ENCODE results near the gene RBBP5. TPM values are rescaled to one million over a fixed set of nuclear protein-coding genes. Genes with fewer than 3 reads are reported as not detected.
A peak's percentile ranks its signal among the peaks of the same experiment; 100 is the strongest.

RBBP5 gene, protein sequence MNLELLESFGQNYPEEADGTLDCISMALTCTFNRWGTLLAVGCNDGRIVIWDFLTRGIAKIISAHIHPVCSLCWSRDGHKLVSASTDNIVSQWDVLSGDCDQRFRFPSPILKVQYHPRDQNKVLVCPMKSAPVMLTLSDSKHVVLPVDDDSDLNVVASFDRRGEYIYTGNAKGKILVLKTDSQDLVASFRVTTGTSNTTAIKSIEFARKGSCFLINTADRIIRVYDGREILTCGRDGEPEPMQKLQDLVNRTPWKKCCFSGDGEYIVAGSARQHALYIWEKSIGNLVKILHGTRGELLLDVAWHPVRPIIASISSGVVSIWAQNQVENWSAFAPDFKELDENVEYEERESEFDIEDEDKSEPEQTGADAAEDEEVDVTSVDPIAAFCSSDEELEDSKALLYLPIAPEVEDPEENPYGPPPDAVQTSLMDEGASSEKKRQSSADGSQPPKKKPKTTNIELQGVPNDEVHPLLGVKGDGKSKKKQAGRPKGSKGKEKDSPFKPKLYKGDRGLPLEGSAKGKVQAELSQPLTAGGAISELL
- total RNA-seq (18.5 and 31.7 TPM in 2 replicates), polyA plus RNA-seq (6.8 and 11.2 TPM in 2 replicates), polyA minus RNA-seq (7.6 and 9.8 TPM in 2 replicates)
- total RNA-seq (2013) = 22.1 TPM

DNA sequence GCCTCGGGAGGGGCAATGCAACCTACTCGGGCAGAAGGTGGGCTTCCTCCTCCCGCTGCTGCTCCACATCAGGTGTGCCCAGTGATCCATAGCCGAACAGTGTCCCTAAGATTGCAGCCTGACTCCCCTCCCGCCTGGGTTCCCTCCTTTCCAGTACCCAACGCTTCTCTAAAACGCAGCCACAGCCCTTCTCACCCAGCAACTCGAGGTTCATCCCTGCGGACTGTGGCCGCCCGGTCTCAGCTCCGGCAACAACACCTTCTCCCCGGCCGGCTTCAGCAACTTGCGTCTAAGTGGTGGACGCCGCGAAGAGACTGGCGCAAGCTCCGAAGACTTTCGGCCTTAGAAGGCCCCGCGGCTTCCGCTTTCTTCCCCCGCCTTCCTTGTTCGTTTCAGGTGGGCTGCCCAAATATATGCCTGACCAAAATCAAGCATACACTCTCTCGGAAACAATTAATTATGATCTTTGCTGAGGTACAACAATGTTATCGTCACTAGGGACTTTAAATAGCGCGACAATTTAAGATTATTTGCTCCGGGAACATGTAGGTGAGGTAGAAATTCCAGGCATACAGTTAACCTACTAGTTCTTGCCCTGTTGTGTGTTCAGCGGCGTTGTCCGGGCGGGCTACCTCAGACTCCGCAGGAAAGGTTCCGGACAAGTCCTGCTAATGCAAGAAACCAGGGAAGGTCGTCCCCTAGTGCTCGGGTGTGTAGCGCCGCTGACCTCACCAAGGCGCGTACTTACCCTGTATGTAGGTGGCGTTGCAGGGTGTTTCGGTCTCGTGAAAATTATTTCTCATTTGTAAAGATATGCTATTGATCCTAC is at the start of gene RBBP5:
TSS of gene RBBP5 (minus strand) at position 319 of the 829 bp plus-strand sequence. CDS start at position 214, 105 bp downstream.
- Histone ChIP-seq H3K27me3 (replicated peaks in 1 of 4; ENCODE audit: control extremely low read depth in 1 of 4, control insufficient read depth in 3 of 4, insufficient read depth in 4 of 4, low read length in 3 of 4) (no peaks in the 10 kb centered on the region), H4K20me1 (ENCODE audit: control insufficient read depth, insufficient read depth, low read length, poor library complexity, severe bottlenecking) (peaks cover 10% of the 10 kb centered on the region), H3K79me2 (ENCODE audit: control insufficient read depth, insufficient read depth, low read length) (peaks cover 44% of the 10 kb centered on the region), H3K4me1 (ENCODE audit: control insufficient read depth in 2 of 2, insufficient read depth in 2 of 2, low read length in 2 of 2) (peaks cover 31 to 40% of the 10 kb centered on the region in 2 donors), H3K9me3 (ENCODE audit: control extremely low read depth in 1 of 3, control insufficient read depth in 2 of 3, insufficient read depth in 1 of 3, low read length in 2 of 3) (no peaks in the 10 kb centered on the region), H3K27ac (ENCODE audit: low read length in 2 of 2) (peak within 1 kb of the TSS; percentile 95 to 96), H2AFZ (ENCODE audit: insufficient read depth, low read depth, low read length, poor library complexity, severe bottlenecking) (peak within 1 kb of the TSS; percentile 82), H3K36me3 (replicated peaks in 1 of 2; ENCODE audit: control extremely low read depth in 1 of 2, control insufficient read depth in 1 of 2, extremely low read depth in 1 of 2, insufficient read depth in 2 of 2, low read length in 1 of 2) (peaks cover 3 to 6% of the 10 kb centered on the region in 2 experiments), H3K4me2 (replicated peaks; ENCODE audit: low read depth, low read length, poor library complexity, severe bottlenecking) (peak within 1 kb of the TSS; percentile 85), H3K9ac (ENCODE audit: low read length) (peak within 1 kb of the TSS; percentile 89), H3K4me3 (ENCODE audit: control extremely low read depth in 1 of 5, extremely low read depth in 1 of 5, insufficient read depth in 1 of 5, low read depth in 2 of 5, low read length in 4 of 5) (peak within 1 kb of the TSS; percentile 74 to 99 (median 87))
- ATAC-seq (ENCODE audit: low read depth) (peak; percentile 93), DNase-seq (peak; percentile 99)
- H3K4me1 Mint-ChIP-seq = peaks cover 48% of the 10 kb centered on the region
- intact Hi-C loops (cut with micrococcal nuclease) = loop anchor here (1.0 to 10.0 kb wide), 8 partner anchors 19 to 1257 kb away; partner anchors contain the start of genes DSTYK, RAB29, SNRPE and TMCC2
- TF ChIP-seq, protein P1, sequence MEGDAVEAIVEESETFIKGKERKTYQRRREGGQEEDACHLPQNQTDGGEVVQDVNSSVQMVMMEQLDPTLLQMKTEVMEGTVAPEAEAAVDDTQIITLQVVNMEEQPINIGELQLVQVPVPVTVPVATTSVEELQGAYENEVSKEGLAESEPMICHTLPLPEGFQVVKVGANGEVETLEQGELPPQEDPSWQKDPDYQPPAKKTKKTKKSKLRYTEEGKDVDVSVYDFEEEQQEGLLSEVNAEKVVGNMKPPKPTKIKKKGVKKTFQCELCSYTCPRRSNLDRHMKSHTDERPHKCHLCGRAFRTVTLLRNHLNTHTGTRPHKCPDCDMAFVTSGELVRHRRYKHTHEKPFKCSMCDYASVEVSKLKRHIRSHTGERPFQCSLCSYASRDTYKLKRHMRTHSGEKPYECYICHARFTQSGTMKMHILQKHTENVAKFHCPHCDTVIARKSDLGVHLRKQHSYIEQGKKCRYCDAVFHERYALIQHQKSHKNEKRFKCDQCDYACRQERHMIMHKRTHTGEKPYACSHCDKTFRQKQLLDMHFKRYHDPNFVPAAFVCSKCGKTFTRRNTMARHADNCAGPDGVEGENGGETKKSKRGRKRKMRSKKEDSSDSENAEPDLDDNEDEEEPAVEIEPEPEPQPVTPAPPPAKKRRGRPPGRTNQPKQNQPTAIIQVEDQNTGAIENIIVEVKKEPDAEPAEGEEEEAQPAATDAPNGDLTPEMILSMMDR (IDR thresholded peaks at IDR 0.05) = peak; percentile 73
- no peak for TF ChIP-seq EZH2 (IDR thresholded peaks at IDR 0.05; ENCODE audit: borderline replicate concordance, insufficient read depth, low read depth, low read length, poor library complexity, severe bottlenecking)
- H3K4me3 Mint-ChIP-seq = peak within 1 kb of the TSS; percentile 98
- ChIA-PET POLR2A (interaction anchor here (0.6 to 3.2 kb wide), 3 partner anchors 19 to 511 kb away, joined by 3 to 12 read pairs (median 3); no protein-coding TSS in a partner anchor), CTCF (interaction anchor here (0.8 to 7.9 kb wide), 11 partner anchors 10 to 1490 kb away, joined by 3 to 86 read pairs (median 4); partner anchors contain the start of genes DSTYK and EIF2D)
- WGBS (ENCODE audit: insufficient coverage) = under 1% methylated on average over 37 of the region's 46 CpGs
- no peaks in the 10 kb centered on the region for H3K9me3 Mint-ChIP-seq (ENCODE audit: insufficient read depth)
- H3K27ac Mint-ChIP-seq = peak within 1 kb of the TSS; percentile 100
- H3K27me3 Mint-ChIP-seq = no peaks in the 10 kb centered on the region

Data from B cell (primary cell).